H9 (cell line): ENCODE data around the gene WAPL. TPM values are rescaled to one million over a fixed set of nuclear protein-coding genes. Genes with fewer than 3 reads are reported as not detected.

Source experiments
- DNase-seq: peaks from one replicate; pipeline ENCODE4 v3.0.0-alpha.2; 2017
- H2AFZ ChIP-seq: one replicate; pipeline ENCODE4 v1.6.1; 2013; ENCODE audit warnings: mild to moderate bottlenecking, low read length, control low read depth, moderate library complexity
- H2AK5ac ChIP-seq: 2 replicates; pipeline ENCODE4 v1.6.1; 2013; ENCODE audit warnings: low read length, control low read depth, mixed read lengths; ENCODE audit not compliant: insufficient read length
- H2BK120ac ChIP-seq: one replicate; pipeline ENCODE4 v1.6.1; 2013; ENCODE audit warnings: low read depth, mild to moderate bottlenecking, low read length, control low read depth, inconsistent platforms; ENCODE audit not compliant: poor library complexity, severe bottlenecking
- H2BK12ac ChIP-seq: 2 replicates; pipeline ENCODE4 v1.6.1; 2013; ENCODE audit warnings: low read length, control low read depth, mixed read lengths, low read depth; ENCODE audit not compliant: insufficient read length
- H2BK15ac ChIP-seq: 2 replicates; pipeline ENCODE4 v1.6.1; 2013; ENCODE audit warnings: low read depth, low read length, control low read depth
- H2BK20ac ChIP-seq: one replicate; pipeline ENCODE4 v1.6.1; 2013; ENCODE audit warnings: low read depth, mild to moderate bottlenecking, low read length, control low read depth, inconsistent platforms; ENCODE audit not compliant: poor library complexity, severe bottlenecking
- H2BK5ac ChIP-seq: 2 replicates; pipeline ENCODE4 v1.6.1; 2013; ENCODE audit warnings: low read length, control low read depth, mixed read lengths; ENCODE audit not compliant: insufficient read length
- H3K14ac ChIP-seq: 2 replicates; pipeline ENCODE4 v1.6.1; 2013; ENCODE audit warnings: low read length, control low read depth; ENCODE audit not compliant: insufficient read depth
- H3K18ac ChIP-seq: 2 replicates; pipeline ENCODE4 v1.6.1; 2013; ENCODE audit warnings: low read depth, mild to moderate bottlenecking, mixed read lengths, low read length, control low read depth; ENCODE audit not compliant: insufficient read length
- H3K23ac ChIP-seq: 2 replicates; pipeline ENCODE4 v1.6.1; 2013; ENCODE audit warnings: low read length, control low read depth, mixed read lengths, low read depth; ENCODE audit not compliant: insufficient read length
- H3K23me2 ChIP-seq: 2 replicates; pipeline ENCODE4 v1.6.1; 2013; ENCODE audit warnings: low read depth, mild to moderate bottlenecking, mixed read lengths, low read length, control low read depth; ENCODE audit not compliant: insufficient read length, poor library complexity, severe bottlenecking
- H3K27ac ChIP-seq: 2 replicates; pipeline ENCODE4 v1.5.1; 2013; ENCODE audit warnings: low read length, control low read depth, mixed read lengths, low read depth; ENCODE audit not compliant: insufficient read length
- H3K27me3 ChIP-seq: 2 replicates; pipeline ENCODE4 v1.6.1; 2013; ENCODE audit warnings: low read length, control low read depth, inconsistent platforms; ENCODE audit not compliant: insufficient read depth
- H3K4ac ChIP-seq: 2 replicates; pipeline ENCODE4 v1.6.1; 2013; ENCODE audit warnings: low read depth, mild to moderate bottlenecking, control low read depth, inconsistent platforms, low read length, moderate library complexity
- H3K4me1 ChIP-seq: 2 replicates; pipeline ENCODE4 v1.6.1; 2013; ENCODE audit warnings: low read length, control low read depth, inconsistent platforms; ENCODE audit not compliant: insufficient read depth
- H3K4me2 ChIP-seq: 2 replicates; pipeline ENCODE4 v1.6.1; 2013; ENCODE audit warnings: low read length, control low read depth, mixed read lengths; ENCODE audit not compliant: insufficient read length, insufficient read depth
- H3K56ac ChIP-seq: 2 replicates; pipeline ENCODE4 v1.6.1; 2013; ENCODE audit warnings: low read depth, mild to moderate bottlenecking, mixed read lengths, low read length, control low read depth; ENCODE audit not compliant: insufficient read length
- H3K79me1 ChIP-seq: 2 replicates; pipeline ENCODE4 v1.6.1; 2013; ENCODE audit warnings: low read depth, mild to moderate bottlenecking, moderate library complexity, low read length, control low read depth, inconsistent platforms; ENCODE audit not compliant: insufficient read depth, poor library complexity, severe bottlenecking
- H3K79me2 ChIP-seq: 2 replicates; pipeline ENCODE4 v1.6.1; 2013; ENCODE audit warnings: low read length, control low read depth, inconsistent platforms; ENCODE audit not compliant: insufficient read depth
- H3K9ac ChIP-seq: 2 replicates; pipeline ENCODE4 v1.6.1; 2013; ENCODE audit warnings: low read length, control low read depth, mixed read lengths; ENCODE audit not compliant: insufficient read length; ENCODE audit errors: extremely low read depth
- H3K9me3 ChIP-seq: one replicate; pipeline ENCODE4 v1.6.1; 2013; ENCODE audit warnings: low read depth, low read length, inconsistent platforms; ENCODE audit not compliant: control insufficient read depth
- H3T11ph ChIP-seq: one replicate; pipeline ENCODE4 v1.6.1; 2013; ENCODE audit warnings: mild to moderate bottlenecking, low read length, control low read depth, inconsistent platforms
- H4K20me1 ChIP-seq: one replicate; pipeline ENCODE4 v1.6.1; 2013; ENCODE audit not compliant: control insufficient read depth, insufficient read length, insufficient read depth
- H4K5ac ChIP-seq: 2 replicates; pipeline ENCODE4 v1.6.1; 2013; ENCODE audit warnings: low read depth, mild to moderate bottlenecking, mixed read lengths, low read length, control low read depth; ENCODE audit not compliant: insufficient read length
- H4K8ac ChIP-seq: replicated peaks from 2 replicates; pipeline ENCODE4 v1.6.1; 2013; ENCODE audit warnings: low read length, control low read depth, mixed read lengths, low read depth; ENCODE audit not compliant: insufficient read length
- H4K91ac ChIP-seq: 2 replicates; pipeline ENCODE4 v1.6.1; 2013; ENCODE audit warnings: low read depth, mild to moderate bottlenecking, moderate library complexity, mixed read lengths, low read length, control low read depth; ENCODE audit not compliant: insufficient read length
- H3K27ac Mint-ChIP-seq, 3 experiments: 2 replicates in 2 of 3; 3 replicates in 1 of 3; pipeline ENCODE4 v1.8.0; 2020 to 2021; ENCODE audit warnings: mixed read lengths in 3 of 3, mild to moderate bottlenecking in 1 of 3, moderate library complexity in 1 of 3
- H3K27me3 Mint-ChIP-seq: 2 replicates; pipeline ENCODE4 v1.8.0; 2021; ENCODE audit warnings: low read depth, mild to moderate bottlenecking, moderate library complexity, mixed read lengths
- H3K36me3 Mint-ChIP-seq, 3 experiments: 2 replicates in 2 of 3; 3 replicates in 1 of 3; pipeline ENCODE4 v1.8.0; 2020 to 2021; ENCODE audit warnings: low read depth in 3 of 3, mixed read lengths in 3 of 3; ENCODE audit not compliant: insufficient read depth in 1 of 3
- H3K4me1 Mint-ChIP-seq, 2 experiments: 2 replicates each; pipeline ENCODE4 v1.8.0; 2020; ENCODE audit warnings: mixed read lengths in 2 of 2
- H3K4me3 Mint-ChIP-seq, 2 experiments: 2 replicates in 1 of 2; 3 replicates in 1 of 2; pipeline ENCODE4 v1.8.0; 2020 to 2021; ENCODE audit warnings: mild to moderate bottlenecking in 2 of 2, mixed read lengths in 2 of 2, moderate library complexity in 1 of 2
- H3K9me3 Mint-ChIP-seq, 2 experiments: 2 replicates in 1 of 2; 3 replicates in 1 of 2; pipeline ENCODE4 v1.8.0; 2020; ENCODE audit warnings: mild to moderate bottlenecking in 2 of 2, mixed read lengths in 2 of 2, moderate library complexity in 1 of 2
- CTCF ChIP-seq: fragments of 200-600 bp; sonication (generic); conservative IDR thresholded peaks from 3 replicates; pipeline ENCODE4 v1.8.0; 2021; ENCODE audit warnings: antibody characterized with exemption, mild to moderate bottlenecking
- WGBS: extraction: QIAGEN DNeasy Blood & Tissue Kit; methylation state at CpG from one replicate; pipeline ENCODE4 v1.1.7; 2013; ENCODE audit warnings: missing lambda C conversion rate, low lambda C conversion rate, mixed read lengths; ENCODE audit not compliant: insufficient read length; ENCODE audit errors: extremely low coverage; 5-methylcytosine and 5-hydroxymethylcytosine counted together
- long read RNA-seq: library from polyadenylated mRNA; unstranded; transcript quantifications from one replicate; pipeline ENCODE4 v2.0.0, GENCODE V29; 2020
- total RNA-seq: library from RNA; stranded (reverse); gene quantifications from 2 replicates; pipeline ENCODE4 v1.2.1, GENCODE V29; 2021

The WAPL gene
- 57.3 and 61.4 TPM in 2 replicates for total RNA-seq
- long read RNA-seq, full-length matches to known transcripts, result 1 of 74 reads
- long read RNA-seq, partial matches to known transcripts, result 60 of 74 reads
- long read RNA-seq, other reads (novel, unspliced or antisense), result 13 of 74 reads

GRCh38 chr10:86521678-86522509 lies at the start of gene WAPL:
Gene WAPL (minus strand): TSS chr10:86521792. CDS start chr10:86518069, 3,723 bp downstream.
- Mint-ChIP-seq H3K36me3 (peaks cover 15 to 23% (median 19%) of the 10 kb centered on the region in 3 experiments; a peak in 6 of 7 replicates), H3K4me3 (peak within 1 kb of the TSS; percentile 98), H3K4me1 (peaks cover 22 to 39% of the 10 kb centered on the region in 2 experiments), H3K9me3 (no peaks in the 10 kb centered on the region), H3K27ac (peak within 1 kb of the TSS; percentile 95 to 99 (median 96)), H3K27me3 (no peaks in the 10 kb centered on the region)
- Histone ChIP-seq H3K27me3 (no peaks in the 10 kb centered on the region), H3K4me1 (peaks cover 2% of the 10 kb centered on the region; the same call in 1 of the 2 replicates), H2BK120ac (no peak within 1 kb of the TSS), H2BK5ac (no peak within 1 kb of the TSS), H3K4ac (no peak within 1 kb of the TSS), H2BK15ac (no peak within 1 kb of the TSS; the same call in 1 of the 2 replicates), H3K56ac (no peak within 1 kb of the TSS), H4K91ac (no peak within 1 kb of the TSS), H3K4me2 (peak within 1 kb of the TSS; percentile 91), H3K79me1 (no peaks in the 10 kb centered on the region), H3T11ph (no peak within 1 kb of the TSS), H3K18ac (no peak within 1 kb of the TSS), H2BK12ac (no peak within 1 kb of the TSS), H4K5ac (no peak within 1 kb of the TSS), H2BK20ac (no peak within 1 kb of the TSS), H3K9me3 (no peaks in the 10 kb centered on the region), H3K23ac (no peak within 1 kb of the TSS), H3K9ac (peak within 1 kb of the TSS; percentile 79), H2AK5ac (no peak within 1 kb of the TSS), H3K79me2 (peaks cover 18% of the 10 kb centered on the region), H3K23me2 (peaks cover 7% of the 10 kb centered on the region), H3K14ac (peak within 1 kb of the TSS; percentile 86), H4K20me1 (no peaks in the 10 kb centered on the region), H3K27ac (no peak within 1 kb of the TSS), H4K8ac (no peak within 1 kb of the TSS), H2AFZ (no peak within 1 kb of the TSS)
- no CpG with 5 or more reads among the region's 87 CpGs for WGBS
- peak; percentile 9; the same call in 1 of the 3 replicates for TF ChIP-seq CTCF
- DNase-seq, result peak; percentile 94
